MM.1S (cell line): ENCODE data around the gene AEBP1.

ENCODE experiments used
- CTCF ChIP-seq: fragments of 300-600 bp; sonication (generic); IDR thresholded peaks from 2 replicates; pipeline ENCODE4 v1.5.1; 2016; ENCODE audit warnings: antibody characterized with exemption, low read length, mixed read lengths
- EZH2phosphoT487 ChIP-seq: fragments of 300-600 bp; sonication (generic); IDR thresholded peaks from 2 replicates; pipeline ENCODE4 v1.6.1; 2018; ENCODE audit warnings: antibody characterized with exemption, low read length

GRCh38 chr7:44103566-44103922, 601 bp upstream of the AEBP1 start:
- TF ChIP-seq CTCF (no peak), EZH2phosphoT487 (no peak)
